Erythroblast (primary cell): Measurements from ENCODE around the gene ZNF835.

Experiments used
- GATA1 ChIP-seq: IDR thresholded peaks from 2 replicates; pipeline ENCODE4 v1.6.1; 2011; ENCODE audit warnings: low read depth, mild to moderate bottlenecking, control low read depth, low read length, moderate library complexity
- POLR2A ChIP-seq: IDR thresholded peaks from 2 replicates; pipeline ENCODE4 v1.6.1; 2011; ENCODE audit warnings: mild to moderate bottlenecking, low read length

DNA sequence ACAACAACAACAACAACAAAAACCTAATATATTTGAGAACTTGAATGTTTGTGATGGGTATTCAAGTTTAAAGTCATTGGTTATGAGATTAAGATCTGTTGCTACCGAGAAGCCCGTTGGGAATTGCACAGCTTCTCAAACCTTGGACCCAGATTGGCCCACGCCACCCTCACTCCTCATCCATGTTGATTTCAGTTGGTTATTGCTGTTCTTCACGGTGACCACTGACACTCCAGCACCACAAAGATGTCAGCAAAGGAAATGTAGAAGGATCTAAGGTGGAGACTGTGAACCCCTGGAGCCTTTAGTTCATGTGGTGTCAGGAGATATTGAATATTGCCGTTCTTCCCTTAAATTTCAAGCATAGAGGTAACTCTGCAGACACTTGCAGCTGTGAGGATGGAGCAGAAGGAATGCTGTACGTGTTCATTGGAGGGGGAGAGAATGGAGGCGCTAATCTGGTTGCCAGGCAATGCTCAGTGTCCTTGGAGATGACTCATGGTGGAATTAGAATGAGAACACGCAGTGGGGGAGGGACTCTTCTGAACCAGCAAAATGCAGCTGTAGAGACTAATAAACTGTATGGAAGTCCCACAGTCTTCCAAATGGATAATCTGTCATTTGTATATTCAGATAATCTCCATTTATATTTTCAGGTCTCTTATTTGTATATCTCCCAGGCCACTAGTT, 20.8 kb upstream of the ZNF835 start:
- TF ChIP-seq POLR2A (no peak), GATA1 (no peak)
